T-helper 1 cell treated with Interleukin-12 subunit alpha and Interleukin-12 subunit beta and Interleukin-4 antibody, amounts not matched to agents 30 ng/mL and 1 ng/mL, for 36 hours (primary cell): ENCODE data around the gene LMF1. TPM values are rescaled to one million over a fixed set of nuclear protein-coding genes. Genes with fewer than 3 reads are reported as not detected.

Experiments used
- intact Hi-C: fragments of 100-400 bp; cut with micrococcal nuclease; formaldehyde crosslinking; loops from one replicate; pipeline ENCODE4 v1.15.1; 2024
- total RNA-seq: library from RNA; stranded (reverse); gene quantifications from 2 replicates; pipeline ENCODE4 v1.2.3, GENCODE V29; 2022

The LMF1 gene
- total RNA-seq, 1 donor from 2014 or later, result 19.1 TPM

GRCh38 chr16:931626-932500 is 38.9 kb downstream of the LMF1 start:
- intact Hi-C loops, result no loop called here

GRCh38 chr16:931171-931570 is 39.6 kb downstream of the LMF1 start:
- intact Hi-C loops, result no loop called here

GRCh38 chr16:930511-930910 is 40.3 kb downstream of the LMF1 start:
- intact Hi-C loops, result no loop called here

- intact Hi-C loops, result no loop called here
Measured at GRCh38 chr16:930076-930475, 40.7 kb downstream of the LMF1 start.

GRCh38 chr16:929227-930073 is 41.3 kb downstream of the LMF1 start:
- intact Hi-C loops, result no loop called here

- intact Hi-C loops, result no loop called here
Measured at GRCh38 chr16:928526-928925, 42.3 kb downstream of the LMF1 start.

GRCh38 chr16:927931-928330 is 42.9 kb downstream of the LMF1 start:
- intact Hi-C loops, result no loop called here

GRCh38 chr16:927406-927805 is 43.4 kb downstream of the LMF1 start:
- intact Hi-C loops, result no loop called here

GRCh38 chr16:926715-927114 is 44.1 kb downstream of the LMF1 start:
- intact Hi-C loops, result no loop called here

- intact Hi-C loops, result no loop called here
Measured at GRCh38 chr16:924806-925205, 46.0 kb downstream of the LMF1 start.

GRCh38 chr16:924063-924462 is 46.7 kb downstream of the LMF1 start:
- intact Hi-C loops, result no loop called here

GRCh38 chr16:923184-923583 is 47.6 kb downstream of the LMF1 start:
- intact Hi-C loops, result no loop called here

- intact Hi-C loops, result no loop called here
Measured at GRCh38 chr16:922051-922450, 48.7 kb downstream of the LMF1 start.

GRCh38 chr16:921321-921905 is 49.4 kb downstream of the LMF1 start:
- intact Hi-C loops, result no loop called here

GRCh38 chr16:920717-921116 is 50.1 kb downstream of the LMF1 start:
- intact Hi-C loops, result no loop called here

- intact Hi-C loops, result no loop called here
Measured at GRCh38 chr16:920051-920681, 50.6 kb downstream of the LMF1 start.

- intact Hi-C loops, result no loop called here
Measured at GRCh38 chr16:919658-920050, 51.1 kb downstream of the LMF1 start.

- intact Hi-C loops, result no loop called here
Measured at GRCh38 chr16:918741-919657, 51.8 kb downstream of the LMF1 start.

GRCh38 chr16:918068-918467 is 52.7 kb downstream of the LMF1 start:
- intact Hi-C loops, result no loop called here

GRCh38 chr16:917591-918061 is 53.2 kb downstream of the LMF1 start:
- intact Hi-C loops, result no loop called here
